Vagina (tissue), 2 donors: ENCODE measurements around the gene SUSD3. TPM values are rescaled to one million over a fixed set of nuclear protein-coding genes. Genes with fewer than 3 reads are reported as not detected.

ENCODE experiments used
- DNase-seq, 2 donors: peaks; one replicate each; pipeline ENCODE4 v3.0.0-alpha.2; 2017; ENCODE audit errors: extremely low spot score in 2 of 2
- H3K27ac ChIP-seq: fragments of 200-600 bp; sonication (generic); one replicate; pipeline ENCODE4 v1.5.1; 2019
- H3K27me3 ChIP-seq: fragments of 200-600 bp; sonication (generic); one replicate; pipeline ENCODE4 v1.5.1; 2019
- H3K36me3 ChIP-seq, 2 donors: fragments of 200-600 bp; sonication (generic); one replicate each; pipeline ENCODE4 v1.5.1; 2017 to 2019
- H3K4me1 ChIP-seq: fragments of 200-600 bp; sonication (generic); one replicate; pipeline ENCODE4 v1.5.1; 2019
- H3K4me3 ChIP-seq, 2 donors: fragments of 200-600 bp; sonication (generic); 1 replicate in 1 of 2; 2 replicates in 1 of 2; pipeline ENCODE4 v1.5.1; 2016 to 2019
- H3K9me3 ChIP-seq: fragments of 200-600 bp; sonication (generic); one replicate; pipeline ENCODE4 v1.5.1; 2019
- CTCF ChIP-seq, 3 experiments: fragments of 450-650 bp in 2 of 3; fragments of 200-600 bp in 1 of 3; sonication (generic) in 1 of 3; IDR thresholded peaks; one replicate each; pipeline ENCODE4 v1.5.1; 2017 to 2019; ENCODE audit warnings: antibody characterized with exemption in 3 of 3, mild to moderate bottlenecking in 2 of 3, moderate library complexity in 2 of 3
- POLR2A ChIP-seq, 2 donors: fragments of 450-650 bp; IDR thresholded peaks; one replicate each; pipeline ENCODE4 v1.6.1; 2017; ENCODE audit warnings: antibody characterized with exemption in 2 of 2, mild to moderate bottlenecking in 2 of 2, moderate library complexity in 2 of 2
- POLR2AphosphoS5 ChIP-seq, 2 donors: sonication (generic); formaldehyde crosslinking; IDR thresholded peaks; one replicate each; pipeline ENCODE4 v1.9.0; 2017; ENCODE audit warnings: antibody characterized with exemption in 2 of 2, mild to moderate bottlenecking in 2 of 2, low read depth in 1 of 2; ENCODE audit not compliant: insufficient read depth in 1 of 2
- intact Hi-C: fragments of 100-400 bp; cut with DNase I; formaldehyde crosslinking; loops from one replicate; pipeline ENCODE4 v1.15.1; 2023
- total RNA-seq: library from RNA; depleted of rRNA; stranded (reverse); fragments of >200 nt; gene quantifications from one replicate; pipeline ENCODE4 v1.2.3, GENCODE V29; 2016

SUSD3 gene
- total RNA-seq, 1 donor from 2014 or later: 25.0 TPM

GRCh38 chr9:93061260-93061751 lies 2.8 kb downstream of the SUSD3 start:
- peak overlapping the region in 1 of 2 donors; percentile 8 for H3K4me3 ChIP-seq
- H3K27ac ChIP-seq: no peak overlapping the region
- H3K9me3 ChIP-seq: no peaks in the 10 kb centered on the region
- peaks cover 41% of the 10 kb centered on the region for H3K4me1 ChIP-seq
- no peaks in the 10 kb centered on the region for H3K36me3 ChIP-seq
- no peaks in the 10 kb centered on the region for H3K27me3 ChIP-seq
- no peak for DNase-seq
- TF ChIP-seq CTCF (IDR thresholded peaks at IDR 0.05): no peak
- TF ChIP-seq POLR2A (IDR thresholded peaks at IDR 0.05): no peak
- no peak for TF ChIP-seq POLR2AphosphoS5 (IDR thresholded peaks at IDR 0.05; ENCODE audit: insufficient read depth in 1 of 2, low read depth in 1 of 2)
- intact Hi-C loops: no loop called here

- Histone ChIP-seq H3K9me3 (no peaks in the 10 kb centered on the region), H3K4me3 (no peak overlapping the region), H3K27ac (no peak overlapping the region), H3K4me1 (peaks cover 41% of the 10 kb centered on the region), H3K27me3 (no peaks in the 10 kb centered on the region), H3K36me3 (no peaks in the 10 kb centered on the region)
- intact Hi-C loops: no loop called here
- TF ChIP-seq POLR2AphosphoS5 (IDR thresholded peaks at IDR 0.05; ENCODE audit: insufficient read depth in 1 of 2, low read depth in 1 of 2): no peak
- TF ChIP-seq POLR2A (IDR thresholded peaks at IDR 0.05): no peak
- no peak for TF ChIP-seq CTCF (IDR thresholded peaks at IDR 0.05)
- DNase-seq: no peak
These were observed 3.6 kb downstream of the SUSD3 start for GRCh38 chr9:93061791-93062763.

GRCh38 chr9:93064392-93065134 lies 6.1 kb downstream of the SUSD3 start:
- no peak for DNase-seq
- TF ChIP-seq POLR2A (IDR thresholded peaks at IDR 0.05) (no peak), CTCF (IDR thresholded peaks at IDR 0.05) (no peak), POLR2AphosphoS5 (IDR thresholded peaks at IDR 0.05; ENCODE audit: insufficient read depth in 1 of 2, low read depth in 1 of 2) (peak in 1 of 2 donors; percentile 37)
- no peaks in the 10 kb centered on the region for H3K27me3 ChIP-seq
- no peaks in the 10 kb centered on the region for H3K36me3 ChIP-seq
- peaks cover 23% of the 10 kb centered on the region for H3K4me1 ChIP-seq
- H3K27ac ChIP-seq: no peak overlapping the region
- no peak overlapping the region for H3K4me3 ChIP-seq
- intact Hi-C loops: no loop called here
- H3K9me3 ChIP-seq: no peaks in the 10 kb centered on the region

GRCh38 chr9:93065135-93065720 lies 6.7 kb downstream of the SUSD3 start:
- Histone ChIP-seq H3K36me3 (no peaks in the 10 kb centered on the region), H3K27me3 (no peaks in the 10 kb centered on the region), H3K27ac (no peak overlapping the region), H3K4me3 (no peak overlapping the region), H3K4me1 (peaks cover 17% of the 10 kb centered on the region), H3K9me3 (no peaks in the 10 kb centered on the region)
- no peak for TF ChIP-seq POLR2AphosphoS5 (IDR thresholded peaks at IDR 0.05; ENCODE audit: insufficient read depth in 1 of 2, low read depth in 1 of 2)
- intact Hi-C loops: no loop called here
- DNase-seq: no peak

- Histone ChIP-seq H3K4me3 (no peak overlapping the region), H3K4me1 (peaks cover 11% of the 10 kb centered on the region), H3K27me3 (no peaks in the 10 kb centered on the region), H3K27ac (no peak overlapping the region), H3K36me3 (no peaks in the 10 kb centered on the region), H3K9me3 (no peaks in the 10 kb centered on the region)
- TF ChIP-seq CTCF (IDR thresholded peaks at IDR 0.05) (no peak), POLR2A (IDR thresholded peaks at IDR 0.05) (no peak), POLR2AphosphoS5 (IDR thresholded peaks at IDR 0.05; ENCODE audit: insufficient read depth in 1 of 2, low read depth in 1 of 2) (no peak)
- intact Hi-C loops: no loop called here
- no peak for DNase-seq
These were observed 8.6 kb downstream of the SUSD3 start for GRCh38 chr9:93066978-93067603.
